ENCODE measurements around the gene BCL2L1.

BCL2L1 gene

DNA sequence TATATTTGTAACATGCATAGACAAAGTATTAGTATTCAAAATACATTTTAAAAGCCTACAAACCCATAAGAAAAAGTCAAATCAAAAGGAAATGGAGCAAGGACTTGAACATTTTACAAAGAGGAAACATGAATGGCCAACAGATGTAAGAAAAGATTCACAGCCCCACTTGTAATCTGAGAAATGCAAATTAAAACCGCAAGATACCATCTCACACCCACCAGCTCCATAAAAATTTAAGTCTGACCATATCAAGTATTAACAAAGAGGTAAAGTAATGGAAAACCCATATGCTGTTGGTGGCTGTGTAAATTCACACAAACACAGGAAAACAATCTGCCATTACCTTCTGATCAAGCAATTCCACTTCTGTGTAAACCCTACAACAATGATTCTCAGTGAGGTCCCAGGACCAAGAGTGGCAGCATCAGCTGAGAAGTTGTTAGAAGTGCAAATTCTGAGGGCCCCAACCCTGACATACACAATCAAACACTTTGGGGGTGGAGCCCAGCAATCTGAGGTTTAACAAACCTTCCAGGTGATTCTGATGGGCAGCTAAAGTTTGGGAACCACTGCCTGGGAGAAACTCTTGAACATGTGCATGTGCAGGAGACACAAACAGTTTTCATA is 30.9 kb downstream of the BCL2L1 start:
- DNase-seq = no peak

DNA sequence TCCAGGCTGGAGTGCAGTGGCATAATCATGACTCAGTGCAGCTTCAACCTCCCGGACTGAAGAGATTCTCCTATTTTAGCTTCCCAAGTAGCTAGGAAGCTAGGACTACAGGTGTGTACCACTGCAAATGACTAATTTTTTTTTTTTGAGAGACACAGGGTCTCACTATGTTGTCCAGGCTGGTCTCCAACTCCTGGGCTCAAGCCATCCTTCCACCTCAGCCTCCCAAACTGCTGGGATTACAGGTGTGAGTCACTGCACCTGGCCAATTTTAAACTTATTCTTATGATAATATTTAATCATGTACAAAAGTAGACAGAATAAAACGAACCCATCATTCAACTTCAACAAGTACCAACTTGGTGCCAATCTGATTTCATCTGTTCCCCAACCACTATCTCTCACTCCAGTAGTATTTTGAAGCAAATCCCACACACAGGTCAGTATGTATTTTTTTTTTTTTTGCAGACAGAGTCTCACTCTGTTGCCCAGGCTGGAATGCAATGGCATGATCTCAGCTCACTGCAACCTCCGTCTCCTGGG is 32.5 kb downstream of the BCL2L1 start:
- DNase-seq = no peak

DNA sequence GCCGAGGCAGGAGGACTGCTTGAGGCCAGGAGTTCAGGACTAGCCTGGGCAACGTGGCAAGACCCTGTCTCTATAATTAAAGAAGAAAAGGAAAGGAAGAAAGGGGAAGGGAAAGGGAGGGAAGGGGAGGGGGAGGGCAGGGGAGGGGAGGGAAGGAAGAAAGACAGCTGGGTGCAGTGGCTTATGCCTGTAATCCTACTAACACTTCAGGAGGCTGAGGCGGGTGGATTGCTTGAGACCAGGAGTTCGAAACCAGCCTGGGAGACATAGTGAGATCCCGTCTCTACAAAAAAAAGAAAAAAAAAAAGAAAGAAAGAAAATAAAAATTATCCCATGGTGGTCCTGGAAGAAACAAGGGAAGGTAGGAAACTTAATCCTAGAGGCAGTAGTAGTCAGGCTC is 33.5 kb downstream of the BCL2L1 start:
- DNase-seq = no peak

DNA sequence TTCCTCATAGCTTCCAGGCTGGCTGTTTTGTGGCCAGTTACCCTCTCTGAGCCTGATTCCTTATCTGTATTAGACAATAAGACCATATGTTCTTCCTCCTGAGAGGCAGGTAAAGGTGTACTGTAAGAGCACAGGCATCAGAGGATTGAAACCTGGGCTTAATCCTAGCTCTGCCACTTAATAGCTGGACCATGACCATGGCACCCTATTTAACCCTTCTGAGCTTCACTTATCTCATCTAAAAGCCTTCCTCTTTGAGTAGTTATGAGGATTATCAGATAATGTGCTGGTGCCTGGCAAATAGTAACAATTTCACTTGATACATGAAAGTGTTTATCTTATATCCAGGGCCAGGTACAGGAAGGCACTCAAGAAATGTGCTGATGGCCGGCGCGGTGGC is 34.9 kb downstream of the BCL2L1 start:
- no peak for DNase-seq

DNA sequence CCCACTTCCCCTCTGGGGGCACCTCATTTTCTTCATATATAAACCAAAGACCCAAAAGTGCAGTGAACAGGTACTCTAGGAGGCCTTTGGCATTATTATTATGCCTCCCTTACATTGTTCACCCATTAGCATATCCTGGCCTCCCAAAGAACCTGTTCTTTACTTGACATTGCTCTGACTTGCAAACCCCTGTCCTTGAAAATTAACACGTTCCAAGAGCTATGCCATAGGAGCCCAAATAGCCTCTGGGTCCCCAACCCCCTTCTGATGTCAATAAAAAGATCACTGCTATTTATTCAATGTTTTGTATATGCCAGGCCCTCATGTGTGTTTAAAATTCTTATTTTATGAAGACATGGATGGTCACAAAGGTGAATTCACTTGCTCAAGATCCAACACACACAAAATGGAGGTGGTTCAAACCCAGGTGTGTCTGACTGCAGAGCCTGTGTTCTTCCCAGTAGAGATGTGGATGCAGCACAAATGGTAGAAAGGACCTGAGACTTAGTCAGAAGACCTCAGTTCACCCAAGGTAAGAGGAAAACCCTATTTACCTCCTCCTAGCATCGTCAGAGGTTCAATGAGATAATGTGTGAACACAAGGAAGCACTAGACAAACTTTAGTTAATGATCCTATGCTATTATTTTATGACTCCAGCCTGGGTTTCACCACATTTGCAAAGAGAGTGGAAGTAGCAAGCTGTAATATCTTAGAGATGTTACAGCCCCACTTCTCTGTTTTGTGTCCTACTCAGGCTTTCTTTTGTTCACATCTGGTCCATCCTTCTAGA is 36.6 kb downstream of the BCL2L1 start:
- no peak for DNase-seq

DNA sequence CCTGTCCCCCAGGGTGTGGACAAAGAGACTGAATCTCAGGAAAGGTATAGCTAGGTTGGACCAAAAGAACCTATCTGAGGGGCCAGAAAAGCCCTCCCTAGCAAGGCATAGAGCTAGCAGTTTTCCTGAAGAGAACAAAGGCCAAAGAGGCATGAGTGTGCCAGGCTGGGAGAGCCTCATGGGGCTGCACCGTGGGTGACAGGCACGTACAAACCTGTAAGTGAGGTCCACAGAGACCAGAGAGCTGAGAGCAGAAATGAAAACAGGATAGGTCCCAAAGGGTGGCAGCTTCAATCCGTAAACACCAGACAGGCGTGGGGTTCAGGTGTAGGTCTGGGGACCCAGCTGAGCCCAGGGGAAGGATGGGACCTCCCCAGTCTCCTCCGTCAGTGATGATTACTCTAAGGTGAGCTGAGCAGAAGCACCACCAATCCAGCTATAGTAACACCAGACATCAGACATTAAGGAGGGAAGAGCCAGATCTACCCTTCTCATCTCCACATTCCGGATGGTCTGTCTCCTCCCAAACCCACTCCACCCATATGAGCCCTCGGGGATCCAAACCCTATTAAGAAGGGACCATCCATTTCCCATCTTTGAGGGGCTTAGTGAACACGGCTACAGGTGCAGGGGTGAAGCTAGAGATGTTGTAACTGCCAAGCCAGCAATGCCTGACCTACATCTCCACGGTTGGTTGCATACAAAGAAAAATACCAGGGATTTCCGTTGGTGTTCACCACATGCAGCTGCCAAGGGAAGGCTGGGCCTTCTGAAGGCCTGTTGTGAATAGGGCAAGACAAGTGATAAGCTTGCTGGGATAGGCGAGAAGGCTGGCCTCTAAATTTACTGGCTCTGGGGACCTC is 38.3 kb downstream of the BCL2L1 start:
- DNase-seq = no peak

DNA sequence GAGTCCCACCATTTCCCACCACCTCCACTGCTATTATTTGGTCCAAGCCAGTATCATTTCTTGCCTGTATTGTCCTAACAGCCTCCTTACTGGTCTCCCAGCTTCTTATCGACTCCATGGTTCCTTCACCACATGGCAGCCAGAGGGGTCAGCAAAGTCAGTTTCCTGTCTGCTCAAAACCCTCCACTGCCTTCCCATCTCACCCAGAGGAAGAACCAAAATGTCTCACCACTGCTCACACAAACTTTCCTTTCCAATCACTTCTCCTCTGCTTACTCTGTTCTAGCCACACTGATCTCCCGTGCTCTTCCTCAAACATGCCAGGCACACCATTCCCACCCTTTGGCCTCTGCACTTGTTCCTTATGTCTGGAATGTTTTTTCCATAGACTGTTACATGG is 39.7 kb downstream of the BCL2L1 start:
- no peak for DNase-seq

DNA sequence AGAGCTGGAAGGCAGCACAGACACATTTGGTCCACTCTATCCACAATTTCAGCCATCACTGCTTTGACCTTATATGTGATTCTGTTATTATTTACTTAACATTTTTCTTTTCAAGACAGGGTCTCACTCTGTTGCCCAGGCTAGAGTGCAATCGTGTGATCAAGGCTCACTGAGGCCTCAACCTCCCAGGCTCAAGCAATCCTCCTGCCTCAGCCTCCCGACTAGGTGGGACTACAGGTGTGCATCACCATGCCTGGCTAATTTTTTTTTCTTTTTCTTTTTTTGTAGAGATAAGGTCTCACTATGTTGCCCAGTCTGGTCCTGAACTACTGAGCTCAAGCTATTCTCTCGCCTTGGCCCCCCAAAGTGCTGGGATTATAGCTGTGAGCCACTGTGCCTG is 40.3 kb downstream of the BCL2L1 start:
- DNase-seq = no peak

DNA sequence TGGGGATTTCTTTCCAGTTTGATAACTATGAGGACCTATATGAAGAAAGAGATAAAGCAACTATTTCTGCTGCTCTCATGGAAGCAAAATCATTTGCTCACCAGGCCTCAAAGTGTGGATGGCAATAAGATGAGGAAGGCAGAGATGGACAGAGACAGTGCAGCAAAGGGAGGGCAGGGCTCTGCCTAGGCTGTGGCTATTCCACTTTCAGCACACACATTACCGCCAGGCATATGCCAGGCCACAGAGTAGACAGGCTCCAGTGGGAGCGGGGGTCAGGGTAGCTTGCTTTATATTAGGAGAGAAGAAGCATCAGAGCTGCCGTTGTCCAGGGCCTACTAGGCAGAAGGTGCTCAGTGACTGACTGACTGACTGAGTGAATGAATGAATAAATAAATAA is 40.9 kb downstream of the BCL2L1 start:
- no peak for DNase-seq

DNA sequence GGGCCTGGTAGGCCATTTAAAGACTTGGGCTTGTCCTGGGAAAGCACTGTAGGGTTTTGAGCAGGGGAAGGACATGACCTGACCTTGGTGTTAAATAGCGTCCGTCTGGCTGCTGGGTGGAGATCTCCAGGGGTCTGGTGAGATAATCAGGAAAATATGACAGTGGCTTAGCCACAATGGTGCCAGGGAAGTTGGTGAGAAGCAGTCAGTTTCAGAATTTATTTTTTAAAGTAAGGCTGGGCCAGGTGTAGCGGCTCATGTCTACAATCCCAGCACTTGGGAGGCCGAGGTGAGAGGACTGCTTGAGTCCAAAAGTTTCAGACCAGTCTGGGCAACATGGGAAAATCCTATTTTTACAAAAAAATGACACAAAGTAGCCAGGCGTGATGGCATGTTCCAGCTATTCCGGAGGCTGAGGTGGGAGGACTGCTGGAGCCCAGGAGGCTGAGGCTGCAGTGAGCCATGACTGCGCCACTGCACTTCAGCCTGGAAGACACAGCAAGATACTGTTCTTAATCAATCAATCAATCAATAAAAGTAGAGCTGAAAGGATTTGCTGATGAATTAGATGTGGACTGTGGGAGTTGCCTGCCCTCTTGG is 41.4 kb downstream of the BCL2L1 start:
- no peak for DNase-seq

DNA sequence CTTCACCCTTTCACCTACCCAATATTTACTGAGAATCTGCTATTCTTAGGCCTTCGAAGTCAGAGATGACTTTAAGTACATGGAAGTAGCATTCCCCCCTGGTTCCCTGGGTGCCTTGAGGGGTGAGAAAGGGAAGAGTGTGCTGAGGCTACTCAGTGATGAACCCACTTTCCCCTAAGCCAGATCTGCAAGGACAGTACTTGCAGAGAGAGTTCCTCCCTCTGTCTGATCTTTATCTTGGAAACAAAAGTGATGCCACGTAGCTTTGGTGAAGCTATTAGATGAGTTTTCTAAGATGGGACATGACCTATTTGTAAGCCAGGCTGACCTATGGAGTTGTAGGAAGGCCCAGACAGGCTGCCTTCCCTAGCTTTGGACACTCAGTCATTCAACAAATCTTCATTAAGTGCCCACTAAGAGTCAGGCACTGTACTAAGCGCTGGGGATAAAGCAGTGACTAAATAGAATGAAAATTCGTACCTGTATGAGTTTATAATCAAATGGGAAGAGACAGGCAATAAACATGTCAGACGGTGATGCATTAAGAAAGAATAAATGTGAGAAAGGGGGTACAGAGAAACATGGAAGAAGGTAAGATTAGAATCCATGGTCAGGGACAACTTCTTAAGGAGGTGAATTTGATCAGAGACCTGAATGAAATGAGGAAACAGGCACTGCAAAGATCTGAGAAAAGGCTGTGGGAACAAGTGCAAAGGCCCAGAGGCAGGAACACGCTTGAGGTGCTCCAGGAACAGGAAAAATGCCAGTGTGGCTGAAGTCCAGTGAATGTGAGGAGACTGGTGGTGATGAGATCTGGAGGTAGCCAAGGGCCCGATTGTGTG is 42.2 kb downstream of the BCL2L1 start:
- no peak for DNase-seq

DNA sequence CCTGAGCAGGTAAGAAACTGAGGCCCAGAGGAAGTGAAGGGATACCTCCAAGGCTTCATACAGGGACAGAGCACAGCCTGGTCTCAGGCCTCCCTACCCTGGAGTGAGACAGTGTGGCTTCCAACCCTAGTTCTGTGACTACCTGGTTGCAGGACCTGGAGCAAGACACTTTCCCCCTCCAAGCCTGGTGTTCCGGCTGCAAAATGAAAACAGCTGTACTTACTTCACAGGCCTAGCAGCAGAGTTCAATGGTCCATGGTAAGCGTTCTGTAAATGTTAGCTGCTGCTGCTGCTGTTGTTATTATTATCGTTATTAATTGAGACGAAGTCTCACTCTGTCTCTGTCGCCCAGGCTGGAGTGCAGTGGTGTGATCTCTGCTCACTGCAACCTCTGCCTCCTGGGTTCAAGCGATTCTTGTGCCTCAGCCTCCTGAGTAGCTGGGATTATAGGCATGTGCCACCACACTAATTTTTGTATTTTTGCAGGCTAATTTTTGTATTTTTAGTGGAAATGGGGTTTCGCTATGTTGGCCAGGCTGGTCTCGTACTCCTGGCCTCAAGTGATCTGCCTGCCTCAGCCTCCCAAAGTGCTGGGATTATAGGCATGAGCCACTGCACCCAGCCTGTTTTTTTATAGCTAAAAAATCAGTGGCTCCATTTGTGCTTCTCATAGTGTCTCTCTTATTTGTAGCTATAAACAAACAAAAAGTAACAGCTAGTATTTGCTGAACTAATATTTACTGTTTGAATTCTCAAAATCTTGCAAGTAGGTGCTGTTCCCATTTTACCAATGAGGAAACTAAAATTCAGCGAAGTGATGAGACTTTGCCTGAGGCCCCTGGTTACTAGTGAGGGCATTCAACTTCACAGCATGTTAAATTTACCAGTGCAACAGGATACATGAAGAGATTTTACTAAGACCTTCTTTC is 43.0 kb downstream of the BCL2L1 start:
- DNase-seq = no peak

DNA sequence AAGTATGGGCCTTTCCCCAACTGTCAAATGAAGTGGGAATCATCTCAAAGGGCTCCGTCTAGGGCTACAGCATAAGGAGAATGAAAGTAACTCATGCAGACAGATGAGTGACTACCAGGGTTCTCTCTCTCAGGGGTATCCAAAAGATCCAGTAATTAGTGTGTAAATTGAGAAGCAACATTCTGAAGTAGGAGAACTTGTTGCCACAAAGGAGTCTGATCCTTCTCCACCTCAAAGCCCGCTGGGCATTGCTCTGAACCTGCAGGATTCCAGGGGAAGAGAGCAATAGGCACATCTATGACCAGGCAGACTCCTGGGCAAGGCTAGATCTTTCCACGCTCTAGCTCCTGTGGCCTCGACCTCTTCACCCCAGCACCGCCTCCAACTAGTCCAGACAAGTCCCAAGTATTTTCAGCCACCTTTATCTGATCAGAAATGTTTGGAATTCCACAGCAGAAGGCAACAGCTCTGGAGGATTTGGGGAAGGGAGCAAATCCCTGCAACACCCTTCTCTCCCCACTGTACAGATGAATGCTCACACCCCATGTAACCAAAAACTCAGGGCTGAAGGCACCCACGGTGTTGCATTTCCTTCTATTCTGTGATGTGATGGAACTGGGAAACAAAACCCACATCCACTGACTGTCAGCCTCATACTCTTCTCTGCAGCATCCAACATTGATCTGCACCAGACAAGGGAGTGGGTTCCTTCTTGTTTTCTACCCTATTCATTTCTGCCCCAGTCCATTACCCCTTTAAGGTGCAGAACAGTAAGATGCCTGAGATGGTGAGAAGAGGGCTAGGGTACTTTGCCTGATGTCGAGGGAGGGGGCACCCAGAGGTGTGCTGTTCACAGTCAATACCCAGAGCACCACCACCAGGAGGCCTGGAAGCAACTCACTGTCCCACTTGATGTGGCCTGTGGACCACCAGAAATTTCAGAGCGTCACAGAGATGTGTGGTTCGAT is 44.0 kb downstream of the BCL2L1 start:
- DNase-seq = no peak

DNA sequence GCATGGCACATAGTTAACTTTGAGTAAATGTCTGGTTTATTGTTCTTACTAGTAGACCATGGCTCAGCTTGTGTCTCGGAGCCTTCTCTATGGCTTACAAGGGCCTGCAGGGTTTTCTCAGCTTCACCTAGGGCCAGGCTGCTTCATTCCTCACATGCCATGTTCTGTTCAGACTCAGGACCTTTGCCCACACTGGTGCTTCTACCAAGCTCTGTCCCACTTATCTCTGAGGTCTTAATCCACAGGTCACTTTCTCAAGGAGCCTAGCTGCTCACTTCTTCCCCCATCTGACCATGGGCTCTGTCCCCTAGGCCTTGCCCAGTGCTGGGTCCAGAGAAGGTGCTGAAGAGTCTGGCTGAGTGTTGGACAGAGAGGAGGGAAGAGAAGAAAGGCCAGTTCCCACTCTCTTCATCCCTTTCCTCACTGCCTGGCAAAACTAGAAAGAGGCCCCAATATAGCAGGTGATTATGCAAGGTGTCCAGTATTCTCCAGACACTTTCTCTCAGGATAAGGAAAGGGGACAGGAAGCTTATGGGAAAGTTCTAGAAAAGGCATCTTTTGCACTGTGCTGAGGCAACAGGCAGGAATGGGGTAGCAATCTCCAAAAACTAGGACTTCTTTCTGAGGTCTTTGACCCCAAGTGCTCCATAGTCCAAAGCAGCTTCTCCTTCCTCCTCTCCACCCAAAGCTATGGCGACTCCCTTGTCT is 45.0 kb downstream of the BCL2L1 start:
- DNase-seq = no peak

DNA sequence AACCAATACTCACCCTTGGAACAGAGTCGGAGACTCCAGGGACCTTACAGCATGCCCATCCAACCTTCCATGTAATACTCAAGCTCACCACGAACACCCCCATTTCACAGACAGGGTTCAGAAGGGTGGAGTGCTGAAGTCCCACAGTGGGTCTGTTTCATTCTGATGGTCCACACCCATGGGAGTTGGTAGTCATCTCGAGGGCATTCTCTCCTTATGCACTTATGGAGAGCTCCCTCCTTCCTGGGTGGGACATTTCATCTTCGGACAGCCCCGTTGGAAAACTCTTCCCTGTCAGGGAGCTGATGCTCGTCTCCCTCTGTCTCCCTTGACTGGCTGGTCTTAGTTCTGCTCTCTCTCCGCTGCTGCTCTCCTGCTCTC is 46.1 kb downstream of the BCL2L1 start:
- DNase-seq = no peak

DNA sequence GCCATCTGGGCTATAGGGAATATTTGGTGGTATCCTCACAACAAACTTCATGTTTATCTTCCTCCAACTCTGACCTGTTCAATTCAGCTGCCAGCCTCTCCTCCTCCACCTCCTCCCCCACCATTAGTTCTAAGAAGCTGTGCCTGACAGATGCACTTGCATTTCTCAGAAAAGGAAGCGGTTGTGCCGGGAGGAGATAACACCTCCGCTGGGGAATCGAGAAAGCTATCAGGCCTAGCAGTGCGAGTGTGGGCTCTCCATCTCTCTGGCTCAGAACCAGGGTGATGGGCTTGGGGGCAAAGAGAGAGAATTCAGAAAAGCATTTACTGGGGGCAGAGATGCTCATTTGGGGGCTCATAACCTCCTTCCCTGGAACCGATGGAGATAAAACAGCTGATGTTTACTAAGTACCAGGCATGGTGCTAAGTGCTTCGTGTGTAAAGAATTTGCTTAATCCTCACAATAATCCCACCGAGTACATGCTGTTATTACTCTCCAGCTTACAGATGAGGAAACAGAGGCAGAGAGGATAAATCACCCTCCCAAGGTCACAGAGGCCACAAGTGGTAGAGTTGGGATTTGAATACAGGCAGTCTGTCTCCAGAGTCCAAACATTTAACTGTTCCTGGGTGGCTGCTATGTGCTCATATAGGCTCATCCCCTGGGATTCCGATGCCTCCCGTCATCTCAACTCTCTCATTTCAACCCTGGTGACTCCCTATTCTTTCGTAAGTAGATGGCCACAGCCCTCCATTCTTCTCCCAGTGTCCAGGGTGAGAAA is 46.6 kb downstream of the BCL2L1 start:
- peak; percentile 69 for DNase-seq

DNA sequence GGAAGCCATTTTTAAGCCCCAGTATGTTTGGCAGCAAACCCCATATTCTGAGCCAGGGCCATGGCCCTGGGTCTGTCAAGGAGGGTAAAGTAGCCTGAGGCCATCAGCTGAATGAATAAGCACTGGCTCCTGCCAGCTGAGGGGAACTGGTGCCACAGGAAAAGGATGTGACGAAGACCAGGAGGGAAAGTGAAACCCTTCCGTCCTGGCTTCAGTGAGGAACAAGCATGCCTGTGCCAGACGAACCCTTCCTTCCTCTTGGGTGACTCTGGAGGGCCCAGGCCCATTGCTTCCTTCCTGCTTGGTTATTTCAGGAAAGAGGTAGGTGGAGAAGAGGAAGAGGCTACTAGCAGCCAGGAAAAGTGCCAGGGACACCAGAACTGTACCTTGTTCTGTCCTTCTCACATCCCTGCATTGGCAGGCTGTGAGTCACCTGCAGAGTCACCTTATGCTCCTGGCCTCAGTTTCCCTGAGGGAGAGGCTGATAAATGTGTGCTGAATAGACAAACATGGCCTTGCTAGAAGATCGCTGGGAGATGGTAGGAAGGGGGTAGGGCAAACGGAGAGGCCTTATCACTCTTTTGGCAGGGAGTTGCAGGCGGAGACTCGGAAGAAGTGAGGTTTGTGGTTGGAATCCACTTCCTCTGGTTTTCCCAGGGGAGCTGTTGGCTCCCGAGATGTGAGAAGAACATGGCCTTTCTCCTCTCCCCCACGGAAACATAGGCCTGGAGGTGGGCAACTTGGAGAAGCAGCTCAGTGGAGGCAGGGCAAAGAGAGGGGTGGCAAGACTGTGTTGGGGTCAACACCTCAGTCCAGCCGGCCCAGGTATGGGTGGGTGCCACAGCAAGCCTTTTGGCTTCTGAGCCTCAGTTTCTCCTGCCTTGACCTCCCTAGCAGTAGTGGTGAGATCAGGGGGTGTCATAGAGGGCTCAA is 47.5 kb downstream of the BCL2L1 start:
- DNase-seq = peak; percentile 59
